DND-41 (cell line): Measurements from ENCODE around the gene GNAT1.
A peak's percentile ranks its signal among the peaks of the same experiment; 100 is the strongest.

Experiments used
- EZH2 ChIP-seq: IDR thresholded peaks from 3 replicates; pipeline ENCODE4 v1.6.1; 2012; ENCODE audit warnings: borderline replicate concordance, low read depth, mild to moderate bottlenecking, moderate library complexity, low read length, inconsistent platforms; ENCODE audit not compliant: severe bottlenecking
- TF ChIP-seq, protein P1 (sequence below): IDR thresholded peaks from 2 replicates; pipeline ENCODE4 v1.5.1; 2012; ENCODE audit warnings: borderline replicate concordance, low read length, moderate library complexity, mild to moderate bottlenecking; ENCODE audit not compliant: poor library complexity, severe bottlenecking; ENCODE audit errors: extremely low read depth

DNA sequence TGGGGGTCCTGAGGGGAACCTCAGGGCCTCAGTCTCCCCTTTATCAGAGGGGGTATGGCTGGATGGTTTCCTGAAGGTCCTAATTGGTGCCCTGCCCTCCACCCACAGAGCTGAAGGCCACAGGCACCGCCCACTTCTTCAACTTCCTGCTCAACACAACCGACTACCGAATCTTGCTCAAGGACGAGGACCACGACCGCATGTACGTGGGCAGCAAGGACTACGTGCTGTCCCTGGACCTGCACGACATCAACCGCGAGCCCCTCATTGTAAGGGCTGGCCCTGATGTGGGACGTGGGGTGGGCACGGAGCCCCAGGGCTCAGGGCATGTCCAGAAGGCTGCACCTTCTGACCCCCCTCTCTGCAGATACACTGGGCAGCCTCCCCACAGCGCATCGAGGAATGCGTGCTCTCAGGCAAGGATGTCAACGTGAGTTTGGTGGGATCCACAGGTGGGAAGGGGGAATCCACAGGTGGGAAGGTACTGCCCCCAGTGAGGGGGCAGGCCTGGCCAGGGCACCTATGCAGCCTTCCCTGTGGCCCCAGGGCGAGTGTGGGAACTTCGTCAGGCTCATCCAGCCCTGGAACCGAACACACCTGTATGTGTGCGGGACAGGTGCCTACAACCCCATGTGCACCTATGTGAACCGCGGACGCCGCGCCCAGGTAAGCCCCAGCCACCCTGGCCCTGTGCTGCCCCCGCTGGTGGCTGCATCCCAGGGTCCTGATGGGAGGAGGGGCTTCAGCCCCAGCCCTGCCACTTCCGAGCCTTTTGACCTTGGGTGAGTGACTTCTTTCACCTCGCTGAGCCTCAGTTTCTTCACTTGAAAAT lies 17.5 kb upstream of the GNAT1 start:
- TF ChIP-seq, protein P1, sequence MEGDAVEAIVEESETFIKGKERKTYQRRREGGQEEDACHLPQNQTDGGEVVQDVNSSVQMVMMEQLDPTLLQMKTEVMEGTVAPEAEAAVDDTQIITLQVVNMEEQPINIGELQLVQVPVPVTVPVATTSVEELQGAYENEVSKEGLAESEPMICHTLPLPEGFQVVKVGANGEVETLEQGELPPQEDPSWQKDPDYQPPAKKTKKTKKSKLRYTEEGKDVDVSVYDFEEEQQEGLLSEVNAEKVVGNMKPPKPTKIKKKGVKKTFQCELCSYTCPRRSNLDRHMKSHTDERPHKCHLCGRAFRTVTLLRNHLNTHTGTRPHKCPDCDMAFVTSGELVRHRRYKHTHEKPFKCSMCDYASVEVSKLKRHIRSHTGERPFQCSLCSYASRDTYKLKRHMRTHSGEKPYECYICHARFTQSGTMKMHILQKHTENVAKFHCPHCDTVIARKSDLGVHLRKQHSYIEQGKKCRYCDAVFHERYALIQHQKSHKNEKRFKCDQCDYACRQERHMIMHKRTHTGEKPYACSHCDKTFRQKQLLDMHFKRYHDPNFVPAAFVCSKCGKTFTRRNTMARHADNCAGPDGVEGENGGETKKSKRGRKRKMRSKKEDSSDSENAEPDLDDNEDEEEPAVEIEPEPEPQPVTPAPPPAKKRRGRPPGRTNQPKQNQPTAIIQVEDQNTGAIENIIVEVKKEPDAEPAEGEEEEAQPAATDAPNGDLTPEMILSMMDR = peak; percentile 21
- no peak for TF ChIP-seq EZH2
